Suprapubic skin (tissue), 4 donors: ENCODE measurements around the gene GSTO1. TPM values are rescaled to one million over a fixed set of nuclear protein-coding genes. Genes with fewer than 3 reads are reported as not detected.

Source experiments
- DNase-seq, 2 donors: peaks; one replicate each; pipeline ENCODE4 v3.0.0-alpha.2; 2019; ENCODE audit warnings: low spot score in 2 of 2
- H3K27ac ChIP-seq: fragments of 200-600 bp; sonication (generic); one replicate; pipeline ENCODE4 v1.5.1; 2019
- H3K27me3 ChIP-seq: fragments of 200-600 bp; sonication (generic); one replicate; pipeline ENCODE4 v1.5.1; 2019
- H3K36me3 ChIP-seq: fragments of 200-600 bp; sonication (generic); one replicate; pipeline ENCODE4 v1.5.1; 2019
- H3K4me1 ChIP-seq: fragments of 200-600 bp; sonication (generic); one replicate; pipeline ENCODE4 v1.5.1; 2019
- H3K4me3 ChIP-seq: fragments of 200-600 bp; sonication (generic); one replicate; pipeline ENCODE4 v1.5.1; 2019; ENCODE audit warnings: mild to moderate bottlenecking
- H3K9me3 ChIP-seq: fragments of 200-600 bp; sonication (generic); one replicate; pipeline ENCODE4 v1.5.1; 2019
- CTCF ChIP-seq, 2 donors: fragments of 200-600 bp in 1 of 2; fragments of 450-650 bp in 1 of 2; sonication (generic) in 1 of 2; IDR thresholded peaks; one replicate each; pipeline ENCODE4 v1.5.1; 2016 to 2019; ENCODE audit warnings: antibody characterized with exemption in 2 of 2, mild to moderate bottlenecking in 1 of 2, moderate library complexity in 1 of 2
- EP300 ChIP-seq: sonication (generic); formaldehyde crosslinking; IDR thresholded peaks from one replicate; pipeline ENCODE4 v1.6.1; 2017; ENCODE audit warnings: antibody characterized with exemption
- POLR2A ChIP-seq, 2 donors: fragments of 450-650 bp; IDR thresholded peaks; one replicate each; pipeline ENCODE4 v1.6.1; 2017; ENCODE audit warnings: antibody characterized with exemption in 2 of 2, mild to moderate bottlenecking in 2 of 2, moderate library complexity in 2 of 2
- POLR2AphosphoS5 ChIP-seq, 3 donors: sonication (generic); formaldehyde crosslinking; IDR thresholded peaks; one replicate each; pipeline ENCODE4 v1.6.1; 2017; ENCODE audit warnings: antibody characterized with exemption in 3 of 3
- WGBS: methylation state at CpG from one replicate; pipeline ENCODE4 v1.1.5; 2018; 5-methylcytosine and 5-hydroxymethylcytosine counted together
- total RNA-seq, 4 donors: library from RNA; depleted of rRNA; stranded (reverse); fragments of >200 nt; gene quantifications; one replicate each; pipeline ENCODE4 v1.1.0, GENCODE V29; 2016

GSTO1 gene
- total RNA-seq, 4 donors from 2014 or later: 38.2 to 61.4 (median 56.7) TPM

DNA sequence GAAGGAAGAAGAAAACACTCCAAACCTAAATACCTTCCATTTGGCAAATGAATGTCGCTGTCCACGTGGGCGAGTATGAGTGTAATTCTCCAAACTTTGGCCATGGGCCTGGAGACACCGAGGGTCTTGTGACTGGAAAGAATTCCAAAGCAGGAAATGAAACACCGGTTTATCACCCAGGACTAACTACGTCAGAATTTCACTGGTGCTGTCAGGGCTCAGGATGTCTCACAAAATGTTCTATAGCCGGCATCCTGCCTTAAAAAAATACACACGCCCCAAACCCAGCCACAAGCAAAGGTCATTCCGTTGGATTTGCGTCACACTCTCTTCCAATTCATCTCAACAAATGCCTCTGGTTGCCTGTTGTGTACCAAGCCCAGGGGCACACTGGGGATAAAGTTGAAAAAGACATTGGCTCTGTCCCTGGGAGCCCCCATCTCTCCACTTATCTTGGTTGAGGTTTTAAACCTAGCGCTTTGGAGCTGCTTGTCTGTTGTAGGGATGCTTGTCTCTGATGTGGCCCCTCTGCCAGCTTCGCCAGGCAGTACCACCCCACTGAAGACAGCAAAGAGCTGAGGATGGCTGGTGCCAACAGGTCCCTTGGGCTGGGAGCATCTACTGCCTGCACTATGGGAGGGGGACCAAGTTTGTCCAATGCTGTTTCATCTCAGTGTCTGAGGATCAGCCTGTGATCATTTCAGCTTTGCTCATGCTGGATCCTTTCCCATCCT lies 45.5 kb downstream of the GSTO1 start:
- Histone ChIP-seq H3K27me3 (no peaks in the 10 kb centered on the region), H3K9me3 (no peaks in the 10 kb centered on the region), H3K36me3 (peaks cover 3% of the 10 kb centered on the region), H3K4me3 (no peak overlapping the region), H3K27ac (peak overlapping the region; percentile 65), H3K4me1 (peaks cover 22% of the 10 kb centered on the region)
- TF ChIP-seq CTCF (IDR thresholded peaks at IDR 0.05) (no peak), EP300 (peak; percentile 84), POLR2AphosphoS5 (IDR thresholded peaks at IDR 0.05) (no peak), POLR2A (IDR thresholded peaks at IDR 0.05) (no peak)
- DNase-seq: no peak
- 74% methylated on average over 12 of the region's 12 CpGs for WGBS

GRCh38 chr10:104300736-104301292 lies 46.1 kb downstream of the GSTO1 start:
- peaks cover 3% of the 10 kb centered on the region for H3K36me3 ChIP-seq
- TF ChIP-seq POLR2AphosphoS5 (IDR thresholded peaks at IDR 0.05) (peak in 1 of 3 donors; percentile 6), CTCF (IDR thresholded peaks at IDR 0.05) (no peak), EP300 (no peak), POLR2A (IDR thresholded peaks at IDR 0.05) (no peak)
- no peaks in the 10 kb centered on the region for H3K9me3 ChIP-seq
- WGBS: 54% methylated on average over 4 of the region's 7 CpGs
- H3K4me3 ChIP-seq: no peak overlapping the region
- no peak for DNase-seq
- no peaks in the 10 kb centered on the region for H3K27me3 ChIP-seq
- peaks cover 28% of the 10 kb centered on the region for H3K4me1 ChIP-seq
- peak overlapping the region; percentile 65 for H3K27ac ChIP-seq

DNA sequence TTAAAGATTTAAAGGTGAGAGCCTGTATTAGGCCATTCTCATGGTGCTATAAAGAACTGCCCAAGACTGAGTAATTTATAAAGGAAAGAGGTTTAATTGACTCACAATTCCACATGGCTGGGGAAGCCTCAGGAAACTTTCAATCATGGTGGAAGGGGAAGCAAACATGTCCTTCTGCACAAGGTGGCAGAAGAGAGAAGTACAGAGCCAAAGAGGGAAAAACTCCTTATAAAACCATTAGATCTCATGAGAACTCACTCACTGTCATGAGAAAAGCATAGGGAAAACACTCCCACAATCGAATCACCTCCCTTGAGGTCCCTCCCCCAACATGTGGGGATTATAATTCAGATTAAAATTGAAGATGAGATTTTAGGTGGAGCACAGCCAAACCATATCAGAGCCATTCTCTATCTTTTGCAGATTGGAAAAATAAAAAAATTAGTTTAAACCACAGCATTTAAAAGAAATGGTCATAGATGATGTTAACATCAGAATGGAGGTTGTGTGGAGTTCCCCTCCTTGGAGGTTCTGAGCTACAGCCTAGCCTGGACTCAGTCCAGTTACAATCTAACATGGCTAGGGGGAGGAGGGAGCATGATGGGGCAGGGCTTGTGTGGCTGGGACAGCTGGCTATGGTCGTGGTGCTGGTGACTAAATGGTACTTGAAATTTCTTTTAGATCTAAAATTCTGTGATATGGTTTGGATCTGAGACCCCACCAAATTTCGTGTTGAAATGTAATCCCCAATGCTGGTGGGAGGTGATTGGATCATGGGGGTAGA lies 47.4 kb downstream of the GSTO1 start:
- Histone ChIP-seq H3K4me3 (no peak overlapping the region), H3K27me3 (no peaks in the 10 kb centered on the region), H3K9me3 (no peaks in the 10 kb centered on the region), H3K4me1 (peaks cover 34% of the 10 kb centered on the region), H3K27ac (no peak overlapping the region), H3K36me3 (peaks cover 3% of the 10 kb centered on the region)
- 57% methylated on average over 3 of the region's 3 CpGs for WGBS
- DNase-seq: no peak
- TF ChIP-seq EP300 (no peak), POLR2A (IDR thresholded peaks at IDR 0.05) (no peak), CTCF (IDR thresholded peaks at IDR 0.05) (no peak)

GRCh38 chr10:104303594-104304355 lies 49.1 kb downstream of the GSTO1 start:
- no peak overlapping the region for H3K4me3 ChIP-seq
- peaks cover 3% of the 10 kb centered on the region for H3K36me3 ChIP-seq
- H3K27ac ChIP-seq: no peak overlapping the region
- no peaks in the 10 kb centered on the region for H3K27me3 ChIP-seq
- no peaks in the 10 kb centered on the region for H3K9me3 ChIP-seq
- H3K4me1 ChIP-seq: peaks cover 34% of the 10 kb centered on the region
- DNase-seq: no peak
- WGBS: 46% methylated on average over 2 of the region's 2 CpGs
- no peak for TF ChIP-seq EP300
- no peak for TF ChIP-seq POLR2AphosphoS5 (IDR thresholded peaks at IDR 0.05)
- TF ChIP-seq POLR2A (IDR thresholded peaks at IDR 0.05): no peak
- TF ChIP-seq CTCF (IDR thresholded peaks at IDR 0.05): no peak
